Measurements from ENCODE around the gene WDR5.

WDR5 gene

DNA sequence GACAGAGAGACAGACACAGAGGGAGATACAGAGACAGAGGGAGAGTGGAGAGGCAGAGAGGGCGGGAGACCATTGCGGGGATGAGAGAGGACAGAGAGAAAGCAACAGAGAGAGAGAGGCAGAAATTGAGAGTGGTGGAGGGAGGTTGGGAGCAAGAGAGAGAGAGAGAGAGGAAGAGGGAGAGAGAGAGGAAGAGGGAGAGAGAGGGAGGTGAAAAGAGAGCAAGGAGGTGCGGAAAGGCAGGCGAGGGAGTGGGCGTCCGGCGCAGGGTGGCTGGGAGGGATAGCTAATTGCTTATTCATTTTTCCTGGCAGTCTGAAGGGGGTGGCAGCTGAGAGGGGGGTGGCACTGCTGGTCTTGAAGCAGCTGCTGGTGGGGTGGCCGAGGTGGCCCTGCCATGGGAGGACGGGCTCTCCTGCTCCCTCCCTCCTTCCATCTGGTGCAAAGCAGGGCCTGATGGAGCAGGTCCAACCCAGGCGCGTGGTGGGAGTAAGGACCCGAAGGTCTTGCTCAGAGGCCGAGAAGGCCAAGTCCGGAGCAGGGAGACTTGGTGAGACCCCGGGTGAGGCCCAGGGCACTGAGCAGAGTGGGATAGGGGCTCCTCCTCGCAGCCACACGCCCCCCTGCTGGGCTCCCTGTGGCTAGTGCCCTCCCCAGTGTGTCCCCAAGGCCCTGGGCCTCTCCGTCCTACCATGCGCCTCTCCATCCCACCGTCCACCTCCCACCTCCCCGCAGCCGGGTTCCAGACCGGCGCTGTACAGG is 53.8 kb downstream of the WDR5 start:
- no peak for DNase-seq

DNA sequence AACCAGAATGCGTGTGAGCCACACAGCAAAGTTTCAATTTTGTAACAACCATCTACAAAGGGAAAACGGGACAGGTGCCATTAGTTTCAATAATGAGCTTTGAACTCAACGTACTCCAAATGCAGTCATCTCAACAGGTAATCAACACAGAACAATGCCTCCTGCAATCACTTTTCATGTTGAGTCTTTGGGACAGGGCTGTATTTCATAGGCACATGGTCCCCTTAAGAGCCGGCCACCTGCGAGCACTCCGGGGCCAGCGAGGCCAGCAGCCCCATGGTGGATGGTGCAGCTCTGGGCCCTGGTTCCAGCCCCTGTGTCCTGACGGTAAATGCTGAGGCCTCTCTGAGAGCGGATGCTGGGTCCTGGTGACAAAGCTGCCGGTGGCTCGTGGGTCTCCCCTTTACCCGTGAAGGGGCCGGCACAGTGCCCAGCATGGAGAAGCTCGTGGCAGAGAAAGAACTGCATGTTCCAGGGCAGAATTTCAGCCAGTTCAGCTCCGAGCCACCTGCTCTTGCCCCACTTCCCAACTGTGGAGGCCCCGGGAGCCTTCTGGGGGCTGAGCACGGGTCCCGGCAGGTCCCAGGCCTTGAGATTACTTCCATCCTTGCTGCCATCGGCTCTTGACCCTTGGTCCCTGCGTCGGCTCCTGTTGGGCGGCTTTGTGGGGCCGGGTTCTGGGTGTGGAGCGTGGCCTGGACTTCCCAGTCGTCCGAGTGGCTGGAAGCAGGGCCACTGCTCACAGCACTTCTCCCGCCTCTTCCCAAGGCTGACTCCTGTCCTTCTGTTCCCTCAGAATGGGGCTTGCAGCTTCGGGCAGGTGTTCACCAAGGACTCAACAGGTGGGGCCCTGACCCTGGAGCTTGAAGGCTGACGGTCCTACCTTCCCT is 54.6 kb downstream of the WDR5 start:
- no peak for DNase-seq

DNA sequence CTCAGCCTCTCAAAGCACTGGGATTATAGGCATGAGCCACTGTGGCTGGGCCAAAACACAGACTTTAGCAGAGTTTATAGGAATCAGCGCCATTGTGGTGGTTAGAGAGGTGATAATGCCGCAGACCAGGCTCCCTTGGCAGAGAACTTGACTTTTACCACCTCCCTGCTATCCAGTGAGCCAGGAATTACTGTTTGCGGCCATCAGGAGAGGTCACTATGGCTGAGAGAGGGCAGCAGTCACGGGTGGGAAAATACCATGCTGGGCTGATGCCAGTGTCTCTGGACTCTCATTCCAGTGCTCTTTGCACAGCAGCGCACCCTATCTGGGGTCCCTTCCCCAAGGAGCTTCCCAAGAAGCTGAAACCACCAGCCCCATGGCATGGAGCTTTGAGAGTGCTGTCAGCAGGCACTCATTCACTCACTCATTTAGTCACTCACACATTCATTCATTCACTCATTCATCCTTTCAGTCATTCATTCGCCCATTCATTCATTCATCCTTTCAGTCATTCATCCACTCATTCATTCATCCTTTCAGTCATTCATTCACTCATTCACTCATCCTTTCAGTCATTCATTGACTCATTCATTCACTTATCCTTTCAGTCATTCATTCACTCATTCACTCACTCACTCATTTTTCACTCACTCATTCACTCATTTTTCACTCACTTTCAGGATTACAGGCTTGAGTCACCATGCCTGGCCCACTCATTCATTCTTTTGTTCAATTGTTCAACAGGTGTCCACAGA is 55.8 kb downstream of the WDR5 start:
- DNase-seq = no peak

DNA sequence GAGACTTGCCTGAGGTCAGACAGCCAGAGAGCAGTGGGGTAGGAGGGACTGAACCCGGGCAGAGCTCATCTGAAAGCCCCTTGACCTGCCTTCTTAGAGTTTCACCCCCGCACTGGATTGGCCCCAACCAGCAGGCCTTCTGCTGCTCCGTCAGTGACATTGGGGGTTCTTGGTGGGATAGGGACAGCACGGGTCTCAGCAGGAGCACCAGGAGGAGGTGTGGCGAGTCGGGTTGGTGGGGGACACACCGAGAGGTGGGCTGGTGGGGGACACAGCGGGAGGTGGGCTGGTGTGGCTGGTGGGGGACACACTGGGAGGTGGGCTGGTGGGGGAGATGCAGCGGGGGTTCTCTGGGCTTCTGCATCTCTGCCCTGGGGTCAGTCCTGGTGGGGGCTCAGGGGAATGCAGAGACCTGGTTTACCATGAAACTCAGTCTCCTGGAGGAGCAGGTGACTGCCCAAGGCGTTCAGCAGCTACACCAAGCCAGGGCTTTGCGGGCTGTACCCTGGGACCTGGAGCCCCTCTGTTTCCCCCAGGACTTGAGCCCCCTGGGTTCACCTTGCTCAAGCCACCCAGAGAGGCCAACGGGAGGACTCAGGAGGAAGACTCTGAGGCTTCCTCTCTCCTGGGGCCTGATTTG is 56.5 kb downstream of the WDR5 start:
- no peak for DNase-seq

DNA sequence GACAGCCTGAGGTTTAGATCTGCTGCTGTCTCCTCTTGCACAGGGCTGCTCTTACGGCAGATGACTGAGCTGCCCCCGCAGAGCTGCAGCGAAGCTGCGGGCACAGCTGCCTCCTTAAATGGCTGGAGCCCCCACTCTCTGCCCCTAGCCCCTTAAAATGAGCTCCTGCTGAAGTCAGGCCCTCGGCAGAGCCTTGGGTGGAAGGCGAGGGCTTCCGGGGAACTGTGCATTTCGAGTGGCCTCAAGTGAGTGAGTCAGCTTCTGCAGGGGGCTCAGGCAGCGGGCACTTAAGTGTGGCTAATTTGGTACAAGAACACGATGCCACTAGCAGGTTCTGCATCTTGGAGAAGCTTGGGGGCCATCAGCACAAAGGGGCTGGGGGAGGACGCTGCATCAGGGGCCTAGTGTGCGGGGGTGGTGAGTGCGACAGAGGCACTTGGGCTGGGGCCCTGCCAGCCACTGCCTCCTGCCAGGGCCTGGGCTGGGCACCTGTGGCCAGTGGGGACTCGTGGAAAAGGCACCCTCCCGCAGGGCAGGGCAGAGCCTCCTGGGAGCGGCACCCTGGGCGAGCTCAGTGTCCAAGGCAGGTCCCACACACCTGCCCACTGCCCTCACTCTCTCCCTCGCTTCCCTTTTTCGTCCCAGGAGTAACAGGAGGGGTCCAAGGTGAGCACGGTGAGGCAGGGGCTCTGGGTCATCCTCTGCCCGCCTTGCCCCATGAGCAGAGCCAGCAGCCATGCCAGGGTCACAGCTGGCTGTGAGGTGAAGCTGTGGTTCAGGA is 57.3 kb downstream of the WDR5 start:
- DNase-seq = no peak

DNA sequence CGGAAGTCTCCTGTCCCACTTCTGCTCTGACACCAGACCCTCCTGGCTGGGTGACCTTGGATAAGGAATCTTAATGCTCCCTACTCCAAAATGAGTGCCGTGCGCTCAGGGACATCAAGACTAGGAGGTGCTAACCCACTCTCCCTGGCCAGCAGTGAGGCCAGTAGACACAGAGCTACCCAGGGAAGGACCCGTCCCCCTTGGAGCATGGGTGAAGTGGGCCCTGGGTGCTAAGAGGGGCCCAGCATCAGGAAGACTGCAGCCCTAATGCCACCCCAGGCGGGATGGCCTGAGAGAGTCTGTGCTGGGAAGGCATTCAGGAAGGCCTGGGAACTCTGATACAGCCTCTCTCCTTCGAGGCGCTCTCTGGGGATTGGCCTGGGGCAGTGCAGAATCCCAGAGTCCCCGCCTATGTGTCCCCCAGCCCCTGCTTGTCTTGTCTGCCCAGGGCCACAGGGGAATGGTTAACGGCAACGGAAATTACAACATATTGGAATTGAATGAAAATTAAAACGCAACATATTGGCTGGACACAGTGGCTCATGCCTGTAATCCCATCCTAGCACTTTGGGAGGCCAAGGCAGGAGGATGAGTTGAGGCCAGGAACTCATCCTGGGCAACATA is 58.1 kb downstream of the WDR5 start:
- no peak for DNase-seq

DNA sequence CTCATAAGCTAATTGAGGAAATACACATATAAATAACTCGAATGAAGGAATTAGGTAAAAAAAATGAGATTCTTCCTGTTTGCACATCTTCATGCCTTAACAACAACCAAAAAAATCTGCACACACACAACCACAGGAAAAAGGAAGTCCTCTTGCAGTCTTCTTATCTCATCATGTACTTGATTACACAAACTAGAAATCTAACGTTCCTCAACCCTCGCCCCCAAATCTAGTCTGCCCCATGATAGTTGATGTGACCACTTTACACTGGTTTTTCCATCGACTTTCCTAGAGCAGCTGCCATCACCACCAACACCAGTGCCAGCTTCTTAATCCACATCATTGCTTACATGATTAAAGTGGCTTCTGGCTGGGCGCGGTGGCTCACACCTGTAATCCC is 59.7 kb downstream of the WDR5 start:
- DNase-seq = no peak

DNA sequence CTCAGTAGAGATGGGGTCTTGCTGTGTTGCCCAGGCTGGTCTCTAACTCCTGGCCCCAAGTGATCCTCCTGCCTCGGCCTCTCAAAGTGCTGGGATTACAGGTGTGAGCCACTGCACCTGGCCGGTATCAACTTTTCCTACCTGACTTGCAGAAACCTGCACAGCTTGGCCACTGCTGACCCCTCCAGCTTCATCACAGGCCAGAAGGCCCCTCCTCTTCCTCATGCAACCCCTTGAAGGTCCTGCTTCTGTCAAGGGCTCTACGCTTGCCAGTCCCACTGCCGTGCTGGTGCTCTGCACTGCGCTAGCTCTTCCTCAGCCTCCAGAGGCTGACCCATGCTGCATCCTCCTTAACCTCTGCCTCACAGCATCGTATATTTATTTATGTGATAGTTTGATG is 61.0 kb downstream of the WDR5 start:
- no peak for DNase-seq

DNA sequence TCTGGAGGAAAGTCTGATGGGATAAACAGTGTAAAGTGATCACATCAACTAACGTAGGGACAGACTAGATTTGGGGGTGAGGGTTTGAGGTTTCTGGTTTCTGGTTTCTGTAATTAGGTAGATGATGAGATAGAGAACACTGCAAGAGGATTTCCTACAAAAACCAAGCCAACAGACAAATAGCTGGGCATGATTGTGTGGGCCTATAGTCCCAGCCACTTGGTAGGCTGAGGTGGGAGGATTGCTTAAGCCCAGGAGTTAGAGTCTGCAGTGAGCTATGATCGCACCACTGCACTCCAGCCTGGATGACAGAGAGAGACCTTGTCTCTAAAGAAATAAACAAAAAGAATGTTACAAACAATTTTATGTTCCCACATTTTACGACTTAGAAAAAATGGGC is 62.9 kb downstream of the WDR5 start:
- no peak for DNase-seq

DNA sequence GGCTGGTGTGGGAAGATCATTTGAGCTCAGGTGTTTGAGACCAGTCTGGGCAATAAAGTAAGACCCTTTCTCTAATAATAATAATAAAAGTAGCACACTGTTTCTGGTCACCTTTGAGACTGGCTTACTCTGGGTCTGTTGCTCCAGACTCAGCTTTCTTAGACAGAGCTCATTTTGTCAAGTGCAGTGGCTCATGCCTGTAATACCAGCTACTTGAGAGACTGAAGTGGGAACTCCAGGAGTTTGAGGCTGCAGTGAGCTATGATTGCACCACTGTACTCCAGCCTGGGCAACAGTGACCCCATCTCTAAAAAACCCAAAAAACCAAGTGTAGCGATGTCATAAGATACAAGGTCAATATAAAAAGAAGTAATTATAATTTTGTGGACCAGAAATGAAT is 64.8 kb downstream of the WDR5 start:
- DNase-seq = no peak

DNA sequence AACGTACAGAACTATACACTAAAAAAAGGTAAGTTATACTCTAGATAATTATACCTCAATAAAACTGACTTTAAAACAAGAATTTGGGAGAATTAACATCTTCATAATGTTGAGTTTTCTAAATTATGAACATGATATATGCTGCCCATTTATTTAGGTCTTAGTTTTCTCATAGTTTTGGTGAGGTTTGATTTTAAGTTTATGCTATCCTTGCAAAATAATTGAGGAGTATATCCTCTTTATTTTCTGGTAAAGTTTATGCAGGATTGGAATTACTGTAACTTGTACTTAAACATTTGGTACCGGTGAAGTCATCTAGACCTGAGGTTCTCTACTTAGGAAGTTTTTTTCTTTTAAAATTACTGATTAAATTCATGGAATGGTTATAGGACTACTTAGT is 67.3 kb downstream of the WDR5 start:
- DNase-seq = no peak

DNA sequence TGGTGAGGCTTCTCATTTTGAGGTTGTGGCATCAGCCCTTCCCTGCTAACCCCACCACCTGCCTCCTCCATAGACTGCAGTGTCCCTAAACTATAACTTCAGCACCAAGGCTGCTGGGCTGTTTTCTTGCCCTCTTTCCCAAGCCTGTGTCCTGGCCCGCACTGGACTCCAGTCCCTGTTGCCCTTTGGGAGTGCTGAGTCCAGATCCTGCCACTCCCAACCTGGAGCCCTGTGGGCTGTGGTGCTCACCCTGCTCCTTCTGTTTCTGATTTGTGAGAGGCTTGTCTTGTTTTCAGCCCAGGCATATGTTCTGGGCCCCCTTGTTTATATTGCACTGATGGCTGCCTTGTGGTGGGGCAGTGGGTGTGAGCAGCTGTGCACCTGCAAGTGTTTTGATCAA is 68.2 kb downstream of the WDR5 start:
- no peak for DNase-seq

DNA sequence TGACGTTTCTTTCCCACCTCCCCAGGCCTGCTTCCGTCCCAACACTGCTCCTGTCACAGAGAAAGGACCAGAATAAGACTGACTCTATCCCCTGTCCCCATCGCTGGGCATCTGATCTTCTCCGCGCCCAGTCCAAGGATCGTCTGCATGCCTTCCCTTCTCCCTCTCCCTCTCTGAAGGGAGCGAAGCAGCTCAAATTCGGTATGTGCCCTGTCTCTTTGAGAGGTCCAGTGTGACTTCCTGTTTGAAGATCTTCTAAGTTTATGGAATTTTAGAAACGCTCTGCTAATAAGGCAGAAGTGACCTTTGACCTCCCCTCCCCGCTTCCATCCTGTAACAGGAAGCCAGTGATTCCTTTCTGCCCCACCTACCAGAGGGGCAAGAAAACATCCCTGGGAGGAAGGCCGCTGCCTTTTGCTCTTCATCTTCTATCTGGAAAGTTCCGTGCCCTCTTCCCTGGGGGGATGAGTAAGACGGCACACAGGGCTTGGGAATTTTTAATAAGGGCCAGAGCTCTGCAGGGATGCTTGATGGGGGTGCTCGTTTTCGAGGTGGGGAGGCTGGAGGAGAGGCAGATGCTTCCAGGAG is 69.2 kb downstream of the WDR5 start:
- no peak for DNase-seq

DNA sequence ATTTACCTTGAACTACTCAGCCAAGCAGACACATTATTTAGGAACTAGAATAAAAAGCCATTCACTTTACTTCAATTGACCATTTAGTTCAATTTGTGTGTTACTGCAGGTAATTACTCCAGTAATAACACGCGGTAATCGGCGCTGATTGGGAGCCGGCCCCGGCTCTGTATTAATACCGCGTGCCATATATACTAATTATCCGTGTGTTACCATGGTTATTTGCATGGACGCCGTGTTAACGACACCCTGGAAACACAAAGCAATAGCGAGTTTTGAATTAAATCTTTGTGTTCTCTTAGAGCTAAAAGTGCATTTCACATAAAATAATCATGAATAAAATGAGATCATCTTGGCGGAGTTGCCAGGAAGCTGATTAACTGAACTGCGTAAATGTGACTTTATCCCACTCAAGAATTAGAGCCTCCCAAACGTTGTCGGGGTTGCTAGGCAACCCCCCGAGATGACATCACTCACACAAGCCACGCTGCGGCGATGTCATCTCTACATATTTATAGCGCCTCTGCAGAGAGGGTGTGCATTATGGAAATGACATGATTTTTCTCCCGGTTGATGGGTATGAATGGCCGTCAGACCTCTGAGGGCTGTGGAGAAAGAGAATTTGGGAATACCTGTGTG is 69.9 kb downstream of the WDR5 start:
- no peak for DNase-seq

DNA sequence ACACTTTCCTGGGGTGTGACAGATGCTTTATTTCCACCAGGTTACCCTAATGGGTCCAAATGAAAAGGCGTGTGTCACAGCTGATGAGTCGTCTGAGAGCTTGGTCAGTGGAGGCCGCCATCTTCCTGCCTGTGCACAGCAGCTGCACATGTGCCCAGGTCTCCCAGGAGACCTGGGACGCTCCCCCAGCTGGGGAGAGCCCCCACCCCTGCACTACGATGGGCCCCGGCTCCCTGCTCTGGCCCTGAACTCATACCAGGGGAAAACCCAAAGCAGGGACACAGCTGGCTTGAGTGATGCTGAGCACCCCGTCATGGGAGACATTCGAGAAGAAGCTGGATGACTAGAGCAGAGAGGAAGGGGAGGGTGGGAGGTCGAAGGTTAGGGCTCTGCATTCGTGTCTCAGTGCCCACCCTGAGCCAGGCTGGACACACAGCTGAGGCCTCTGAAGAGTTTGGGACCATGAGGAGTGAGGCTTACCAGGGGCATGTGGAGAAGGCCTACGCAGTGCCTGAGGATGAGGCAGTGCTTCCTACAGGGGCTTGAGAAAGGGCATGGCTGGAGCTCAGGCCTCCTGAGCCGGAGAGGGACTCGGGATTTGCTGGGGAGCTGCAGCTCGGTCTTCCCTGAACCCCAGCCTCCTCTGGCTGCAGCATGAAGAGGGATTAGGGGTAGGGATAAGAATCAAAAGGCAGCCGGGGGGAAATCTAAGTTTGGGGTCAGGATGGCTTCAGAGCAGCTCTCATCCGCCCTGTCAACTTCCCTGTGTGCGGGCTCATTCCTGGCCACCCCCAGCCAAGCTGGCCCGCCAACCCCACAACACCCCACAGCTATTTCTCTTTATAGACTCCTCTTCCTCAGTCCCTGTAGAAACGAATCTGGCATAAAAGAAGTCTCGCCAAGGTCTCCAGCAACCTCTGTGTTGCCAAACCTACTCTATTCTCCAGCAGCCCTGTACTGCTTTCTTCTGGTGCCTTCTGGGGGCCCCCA is 70.7 kb downstream of the WDR5 start:
- no peak for DNase-seq

DNA sequence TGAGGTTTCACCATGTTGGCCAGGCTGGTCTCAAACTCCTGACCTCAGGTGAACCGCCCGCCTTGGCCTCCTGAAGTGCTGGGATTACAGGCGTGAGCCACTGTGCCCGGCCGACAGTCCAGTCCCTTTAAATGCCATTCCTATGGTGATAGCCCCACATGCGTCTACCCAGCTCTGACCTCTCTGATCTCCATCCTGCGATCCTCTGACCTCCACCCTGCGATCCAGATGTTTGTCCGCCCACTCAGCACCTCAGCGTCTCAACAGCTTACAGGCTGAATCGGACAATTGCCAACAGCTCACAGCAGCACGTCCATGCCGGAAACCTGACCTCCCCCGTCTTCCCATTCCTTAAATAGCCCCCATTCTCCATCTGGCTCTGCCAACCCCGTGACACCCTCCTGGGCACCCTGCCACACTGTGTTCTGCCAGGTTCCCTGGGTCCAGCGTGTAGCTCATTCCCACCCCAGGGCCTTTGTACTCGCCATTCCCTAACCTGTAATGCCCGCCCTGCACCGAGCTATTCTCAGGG is 72.5 kb downstream of the WDR5 start:
- DNase-seq = no peak

DNA sequence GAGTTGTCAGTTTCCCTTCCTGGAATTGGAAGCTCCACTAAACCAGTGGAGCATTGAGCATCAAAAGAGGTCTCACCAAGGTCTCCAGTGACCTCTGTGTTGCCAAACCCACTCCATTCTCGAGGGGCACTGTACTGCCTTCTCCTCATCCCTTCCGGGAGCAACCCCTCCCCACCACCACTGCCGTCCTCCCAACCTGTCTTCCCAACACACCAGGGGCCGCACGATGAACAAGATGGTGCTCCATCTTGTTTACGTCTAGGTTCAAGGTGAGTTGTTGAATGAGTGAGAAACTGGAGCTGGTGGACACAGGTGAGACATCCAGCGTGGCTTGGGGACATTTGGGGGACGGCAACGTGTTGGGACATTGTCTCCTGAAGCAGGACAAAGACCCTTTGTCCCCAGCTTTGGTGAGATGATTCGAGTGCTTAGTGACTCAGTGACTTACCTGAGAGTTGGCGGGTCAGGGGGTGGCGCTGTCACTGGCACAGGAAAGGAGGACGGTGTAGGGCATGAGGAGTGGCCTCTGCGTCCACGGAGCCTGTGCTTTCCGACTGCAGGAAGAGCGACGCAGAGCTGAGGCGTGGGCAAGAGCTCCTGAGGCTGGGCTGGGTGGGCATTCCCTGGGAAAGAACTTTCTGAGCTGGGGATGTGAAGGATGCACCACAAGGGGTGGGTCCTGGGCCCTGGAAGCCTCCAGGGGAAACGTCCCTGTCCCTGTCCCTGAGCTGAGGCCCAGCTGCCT is 73.3 kb downstream of the WDR5 start:
- no peak for DNase-seq

All from NCI-H446 treated with DMSO at 0.1 percent for 48 hours (cell line).